IMR-90 (cell line): ENCODE data around the gene EFS. TPM values are rescaled to one million over a fixed set of nuclear protein-coding genes. Genes with fewer than 3 reads are reported as not detected.

Experiments used
- polyA plus RNA-seq, 3 experiments: library from polyadenylated mRNA; depleted of rRNA; stranded (reverse); fragments of >200 nt; gene quantifications; 2 replicates each; pipeline ENCODE4 v1.2.3, GENCODE V29; 2012; ENCODE audit warnings: low replicate concordance in 1 of 3
- total RNA-seq: library from RNA; depleted of rRNA; stranded (reverse); fragments of >200 nt; gene quantifications from 2 replicates; pipeline ENCODE4 v1.2.3, GENCODE V29; 2012
- TF ChIP-seq, protein P1 (sequence below): conservative IDR thresholded peaks from 2 replicates; pipeline ENCODE4 v1.5.1; 2012; ENCODE audit warnings: mild to moderate bottlenecking, low read depth, low read length, improper control_type of control experiment

Gene EFS
- total and polyA plus RNA-seq, 2 of the 4 experiments (the other 2 are of a cell fraction) = 2.2 to 11.6 TPM

DNA sequence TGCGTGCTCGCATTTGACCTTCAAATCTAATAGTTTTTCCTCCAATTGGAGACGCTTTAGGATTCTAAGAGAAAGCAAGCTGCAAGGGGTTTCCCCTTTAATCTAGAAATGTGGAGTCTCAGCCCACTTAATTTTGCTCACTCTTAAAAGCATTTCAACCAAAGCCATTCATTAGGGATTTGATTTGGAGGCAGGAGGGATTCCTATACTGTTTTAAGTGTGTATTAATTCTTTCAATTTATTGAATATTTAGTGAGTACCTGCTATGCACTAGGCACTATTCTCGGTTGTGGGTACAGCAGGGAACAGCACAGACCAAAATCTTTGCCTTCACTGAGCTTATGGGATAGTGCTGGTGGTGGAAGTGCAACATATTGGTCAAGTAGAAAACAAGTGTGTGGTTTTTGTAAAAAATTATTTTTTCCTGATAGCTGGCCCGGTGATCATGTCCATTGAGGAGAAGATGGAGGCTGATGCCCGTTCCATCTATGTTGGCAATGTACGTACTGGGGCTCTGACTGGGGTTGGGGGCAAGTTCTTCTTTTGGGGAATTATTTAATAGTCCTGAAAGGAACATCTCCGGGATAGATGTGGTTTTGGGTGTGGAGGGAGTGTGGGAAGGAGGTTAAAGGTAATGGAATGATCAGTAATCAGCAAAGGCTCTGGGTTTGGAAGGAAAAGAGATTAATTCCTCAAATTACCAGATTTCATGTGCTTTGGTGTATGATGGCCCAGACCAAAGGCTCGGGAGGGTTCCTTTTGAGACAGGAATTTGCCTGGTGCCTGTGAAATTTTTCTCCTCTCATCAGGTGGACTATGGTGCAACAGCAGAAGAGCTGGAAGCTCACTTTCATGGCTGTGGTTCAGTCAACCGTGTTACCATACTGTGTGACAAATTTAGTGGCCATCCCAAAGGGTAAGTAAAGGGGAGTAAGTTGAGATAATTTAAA is 42.1 kb downstream of the EFS start (continued):
- TF ChIP-seq, protein P1, sequence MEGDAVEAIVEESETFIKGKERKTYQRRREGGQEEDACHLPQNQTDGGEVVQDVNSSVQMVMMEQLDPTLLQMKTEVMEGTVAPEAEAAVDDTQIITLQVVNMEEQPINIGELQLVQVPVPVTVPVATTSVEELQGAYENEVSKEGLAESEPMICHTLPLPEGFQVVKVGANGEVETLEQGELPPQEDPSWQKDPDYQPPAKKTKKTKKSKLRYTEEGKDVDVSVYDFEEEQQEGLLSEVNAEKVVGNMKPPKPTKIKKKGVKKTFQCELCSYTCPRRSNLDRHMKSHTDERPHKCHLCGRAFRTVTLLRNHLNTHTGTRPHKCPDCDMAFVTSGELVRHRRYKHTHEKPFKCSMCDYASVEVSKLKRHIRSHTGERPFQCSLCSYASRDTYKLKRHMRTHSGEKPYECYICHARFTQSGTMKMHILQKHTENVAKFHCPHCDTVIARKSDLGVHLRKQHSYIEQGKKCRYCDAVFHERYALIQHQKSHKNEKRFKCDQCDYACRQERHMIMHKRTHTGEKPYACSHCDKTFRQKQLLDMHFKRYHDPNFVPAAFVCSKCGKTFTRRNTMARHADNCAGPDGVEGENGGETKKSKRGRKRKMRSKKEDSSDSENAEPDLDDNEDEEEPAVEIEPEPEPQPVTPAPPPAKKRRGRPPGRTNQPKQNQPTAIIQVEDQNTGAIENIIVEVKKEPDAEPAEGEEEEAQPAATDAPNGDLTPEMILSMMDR = no peak
